Heart right ventricle (tissue), 16 donors: ENCODE data around the gene PTPRN2. TPM values are rescaled to one million over a fixed set of nuclear protein-coding genes. Genes with fewer than 3 reads are reported as not detected.
"Not testable (repeated sequence)": the region's sequence is repeated elsewhere in the genome, so short reads cannot be mapped to it uniquely, and the experiment has no call there.

Experiments
- ATAC-seq, 8 donors: fragments of 200-7000 bp; cut with Tn5 transposase; one replicate each; pipeline ENCODE4 v1.9.1; 2020; ENCODE audit warnings: mild to moderate bottlenecking in 8 of 8, moderate library complexity in 8 of 8, moderate number of reproducible peaks in 1 of 8
- DNase-seq, 2 donors: peaks; one replicate each; pipeline ENCODE4 v3.0.0-alpha.2; 2020
- H3K27ac ChIP-seq, 10 donors: fragments of 200-600 bp; sonication (generic) in 2 of 10; one replicate each; pipeline versions ENCODE4 v1.5.0 to v1.8.0; 2020 to 2022; ENCODE audit warnings: mild to moderate bottlenecking in 3 of 10
- H3K27me3 ChIP-seq, 7 donors: fragments of 200-600 bp; one replicate each; pipeline ENCODE4 v1.8.0; 2021 to 2022; ENCODE audit warnings: mild to moderate bottlenecking in 2 of 7
- H3K36me3 ChIP-seq, 9 donors: fragments of 200-600 bp; sonication (generic) in 1 of 9; one replicate each; pipeline versions ENCODE4 v1.5.0 to v1.8.0; 2020 to 2022; ENCODE audit warnings: mild to moderate bottlenecking in 2 of 9
- H3K4me1 ChIP-seq, 9 donors: fragments of 200-600 bp; sonication (generic) in 1 of 9; one replicate each; pipeline versions ENCODE4 v1.5.0 to v1.8.0; 2020 to 2022; ENCODE audit warnings: mild to moderate bottlenecking in 4 of 9
- H3K4me3 ChIP-seq, 10 donors: fragments of 200-600 bp; sonication (generic) in 2 of 10; one replicate each; pipeline versions ENCODE4 v1.5.0 to v1.8.0; 2020 to 2022; ENCODE audit warnings: mild to moderate bottlenecking in 7 of 10, moderate library complexity in 2 of 10
- H3K9me3 ChIP-seq, 11 donors: fragments of 200-600 bp in 10 of 11; sonication (generic) in 2 of 11; one replicate each; pipeline versions ENCODE4 v1.5.0 to v1.8.0; 2013 to 2022; ENCODE audit warnings: mild to moderate bottlenecking in 2 of 11, control low read depth in 1 of 11, moderate library complexity in 1 of 11
- WGBS, 2 donors: extraction: QIAGEN DNeasy Blood & Tissue Kit; methylation state at CpG; one replicate each; pipeline ENCODE4 v1.1.7; 2013; ENCODE audit warnings: inconsistent platforms in 1 of 2; 5-methylcytosine and 5-hydroxymethylcytosine counted together
- intact Hi-C, 10 donors: fragments of 100-400 bp; cut with DNase I; formaldehyde crosslinking; loops; one replicate each; pipeline versions ENCODE4 v1.11.1 to v1.14.2; 2022
- polyA plus RNA-seq, 2 donors: library from polyadenylated mRNA; stranded (reverse); fragments of 200-250 nt; gene quantifications; one replicate each; pipeline ENCODE4 v1.2.3, GENCODE V29; 2013
- total RNA-seq, 10 donors: library from RNA; stranded (reverse); fragmentation: NEBNext Ultra II Directional in 3 of 10; extraction: Animal tissue kit (Norgen Biotek cat#: 25700) in 3 of 10; gene quantifications; one replicate each; pipeline versions ENCODE4 v1.2.1 to v1.2.4, GENCODE V29; 2021 to 2023
- TF ChIP-seq, protein P1 (sequence below), 9 donors: fragments of 200-600 bp; sonication (generic) in 2 of 9; IDR thresholded peaks; one replicate each; pipeline versions ENCODE4 v1.5.0 to v1.8.0; 2021 to 2022; ENCODE audit warnings: antibody characterized with exemption in 9 of 9, mild to moderate bottlenecking in 5 of 9, moderate library complexity in 1 of 9
- donor health status: Arrhythmogenic right ventricular cardiomyopathy.
- donor health status: ischemic (EF 13 %, LVEDD 7.1; RV severe dilation, severe dysfunction).
- donor health status: healthy with polysubstance abuse.
- donor health status: DM: no; HTN: yes; CAD: no.
- donor health status: DM: no; HTN: no; CAD: no.
- donor health status: ischemic (EF 25% LVEDD 6.9; RV normal size, moderate dysfunction).
- donor health status: ischemic (EF 25% LVEDD 5.7; RV mildly dilated, moderate dysfunction).
- donor health status: healthy.
- donor health status: DM: yes; HTN: yes; CAD: no.
- donor health status: Ischemic cardiomyopathy.
- donor health status: ischemic (EF 35%, LVEDD 5.7; RV mildly dilated, moderate dysfunction).
- donor health status: nonischemic (EF 11% LVEDD 7.7; RV severe dilation, severe dysfunction).
- donor health status: DM: yes; HTN: yes; CAD: no.
- donor health status: PGD.
- donor health status: ischemic (EF 29% LVEDD 5.4; RV normal size, mild dysfunction).
- donor health status: nonischemic (EF 23%, LVEDD 6.1; RV moderate dilation, normal function).

Gene PTPRN2
- total and polyA plus RNA-seq, 12 donors, result 0.82 to 1.8 (median 1.3) TPM

DNA sequence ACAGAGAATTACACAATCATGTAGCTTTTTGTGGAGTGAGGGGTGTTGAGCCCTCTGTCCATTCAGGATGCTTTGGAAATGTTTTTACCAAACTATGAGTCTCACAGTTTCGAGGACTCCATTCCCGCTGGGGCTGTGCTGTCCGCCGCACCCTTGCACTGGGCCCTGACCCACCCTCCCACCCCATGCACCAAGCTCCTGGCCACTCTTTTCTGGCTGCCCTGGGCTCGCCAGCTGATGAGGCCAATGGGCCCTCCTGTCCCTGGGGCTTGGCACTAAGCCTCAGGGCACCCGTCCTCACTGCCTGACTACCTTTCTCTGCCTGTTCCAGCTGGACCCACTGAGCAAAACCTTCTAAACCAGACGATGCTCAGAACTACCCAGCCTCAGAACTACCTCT lies 332.1 kb downstream of the PTPRN2 start:
- H3K27ac ChIP-seq, result no peak overlapping the region
- intact Hi-C loops, result no loop called here
- H3K4me1 ChIP-seq, result no peaks in the 10 kb centered on the region
- H3K36me3 ChIP-seq, result no peaks in the 10 kb centered on the region
- H3K27me3 ChIP-seq, result peaks cover 0 to 6% (median 0%) of the 10 kb centered on the region in 7 donors
- ATAC-seq (no peak), DNase-seq (no peak)
- H3K4me3 ChIP-seq, result no peak overlapping the region
- TF ChIP-seq, protein P1, sequence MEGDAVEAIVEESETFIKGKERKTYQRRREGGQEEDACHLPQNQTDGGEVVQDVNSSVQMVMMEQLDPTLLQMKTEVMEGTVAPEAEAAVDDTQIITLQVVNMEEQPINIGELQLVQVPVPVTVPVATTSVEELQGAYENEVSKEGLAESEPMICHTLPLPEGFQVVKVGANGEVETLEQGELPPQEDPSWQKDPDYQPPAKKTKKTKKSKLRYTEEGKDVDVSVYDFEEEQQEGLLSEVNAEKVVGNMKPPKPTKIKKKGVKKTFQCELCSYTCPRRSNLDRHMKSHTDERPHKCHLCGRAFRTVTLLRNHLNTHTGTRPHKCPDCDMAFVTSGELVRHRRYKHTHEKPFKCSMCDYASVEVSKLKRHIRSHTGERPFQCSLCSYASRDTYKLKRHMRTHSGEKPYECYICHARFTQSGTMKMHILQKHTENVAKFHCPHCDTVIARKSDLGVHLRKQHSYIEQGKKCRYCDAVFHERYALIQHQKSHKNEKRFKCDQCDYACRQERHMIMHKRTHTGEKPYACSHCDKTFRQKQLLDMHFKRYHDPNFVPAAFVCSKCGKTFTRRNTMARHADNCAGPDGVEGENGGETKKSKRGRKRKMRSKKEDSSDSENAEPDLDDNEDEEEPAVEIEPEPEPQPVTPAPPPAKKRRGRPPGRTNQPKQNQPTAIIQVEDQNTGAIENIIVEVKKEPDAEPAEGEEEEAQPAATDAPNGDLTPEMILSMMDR (IDR thresholded peaks at IDR 0.05), result no peak
- WGBS, 2 donors, result 77 to 81% methylated on average over 7 of the region's 7 CpGs
- peaks cover 0 to 8% (median 0%) of the 10 kb centered on the region in 11 donors for H3K9me3 ChIP-seq

DNA sequence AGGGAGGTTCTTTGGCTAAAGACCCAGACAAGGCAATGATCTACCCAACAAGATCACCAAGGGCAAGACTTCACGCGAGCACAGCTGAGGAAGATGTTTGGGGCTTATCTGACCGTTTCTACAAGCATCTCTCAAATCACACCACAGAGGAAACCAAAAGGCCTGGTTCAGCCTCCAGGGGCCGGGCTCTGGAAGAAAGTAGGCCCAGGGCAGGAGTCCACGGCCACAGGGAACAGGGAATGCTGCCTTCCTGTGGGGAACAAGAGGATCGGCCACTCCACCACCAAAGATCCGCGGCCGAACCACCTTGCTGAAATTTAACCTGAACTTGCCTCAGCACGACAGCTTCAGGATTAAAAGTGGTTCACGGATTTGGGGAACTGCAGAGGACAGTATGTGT lies 332.5 kb downstream of the PTPRN2 start:
- intact Hi-C loops, result no loop called here
- Histone ChIP-seq H3K9me3 (peaks cover 0 to 8% (median 0%) of the 10 kb centered on the region in 11 donors), H3K27ac (no peak overlapping the region), H3K27me3 (peaks cover 0 to 6% (median 0%) of the 10 kb centered on the region in 7 donors), H3K36me3 (no peaks in the 10 kb centered on the region), H3K4me1 (no peaks in the 10 kb centered on the region), H3K4me3 (no peak overlapping the region)
- TF ChIP-seq, protein P1 (IDR thresholded peaks at IDR 0.05), result no peak
- no peak for ATAC-seq
- 85 to 87% methylated on average over 11 of the region's 11 CpGs for WGBS, 2 donors
- DNase-seq, result no peak

DNA sequence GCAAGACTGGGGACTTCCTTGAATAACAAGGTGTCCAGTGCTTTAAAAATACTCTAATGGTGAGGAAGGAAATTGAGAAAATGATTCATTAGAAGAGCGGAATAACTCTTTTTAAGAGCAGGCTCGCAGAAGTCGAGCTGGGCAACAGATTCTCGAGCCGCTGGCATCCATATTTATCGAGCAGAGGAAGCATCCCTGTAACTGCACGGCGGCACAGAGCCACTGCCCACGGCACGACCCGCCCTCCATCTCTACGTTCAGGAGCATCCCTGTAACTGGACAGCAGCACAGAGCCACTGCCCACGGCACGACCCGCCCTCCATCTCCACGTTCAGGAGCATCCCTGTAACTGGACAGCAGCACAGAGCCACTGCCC lies 334.0 kb downstream of the PTPRN2 start:
- H3K4me1 ChIP-seq, intact Hi-C loops, DNase-seq, H3K27ac ChIP-seq, H3K36me3 ChIP-seq, H3K4me3 ChIP-seq, H3K27me3 ChIP-seq, ATAC-seq: not testable (repeated sequence)
- 58 to 64% methylated on average over 12 to 15 of the region's 16 CpGs for WGBS, 2 donors
- peaks cover 0 to 10% (median 0%) of the 10 kb centered on the region in 11 donors for H3K9me3 ChIP-seq

DNA sequence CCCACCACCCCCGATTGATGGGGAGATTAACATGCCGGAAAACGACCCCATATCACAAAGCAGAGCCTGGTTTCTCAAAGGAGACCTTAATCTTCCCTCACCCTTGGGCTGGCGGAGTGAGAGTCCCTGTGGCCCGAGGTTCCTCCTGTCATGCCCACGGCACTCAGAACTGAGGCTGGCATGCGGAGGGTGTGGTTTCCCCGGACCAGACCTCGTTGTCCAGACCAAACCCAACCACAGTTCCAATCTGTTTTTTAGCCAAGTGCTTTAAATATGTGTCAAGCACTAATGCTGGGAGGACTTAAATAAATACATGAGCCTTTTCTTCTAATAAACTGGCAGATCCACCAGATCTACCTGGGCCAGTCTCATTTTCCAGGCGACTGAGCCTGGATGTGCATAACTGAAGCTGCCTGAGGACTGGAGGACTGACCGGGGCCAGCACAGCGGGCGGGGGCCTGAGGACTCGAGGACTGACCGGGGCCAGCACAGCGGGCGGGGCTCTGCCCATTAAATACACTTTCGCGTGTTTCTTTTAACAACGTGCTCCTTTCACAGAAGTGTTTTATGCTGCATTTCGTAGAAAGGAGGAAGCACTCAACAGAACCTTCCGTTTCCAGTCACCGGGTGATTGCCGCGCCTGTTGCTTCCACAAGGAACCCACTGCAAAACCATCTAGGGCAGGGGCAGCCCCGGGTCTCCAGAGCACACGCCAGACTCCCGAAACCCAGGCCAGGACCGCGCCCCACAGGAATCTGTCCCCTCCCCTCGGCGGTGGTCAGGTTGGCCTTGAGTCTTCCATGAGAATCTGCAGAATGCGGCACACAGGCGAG lies 334.6 kb downstream of the PTPRN2 start:
- DNase-seq (no peak), ATAC-seq (no peak)
- H3K4me3 ChIP-seq, result no peak overlapping the region
- no peak overlapping the region for H3K27ac ChIP-seq
- intact Hi-C loops, result no loop called here
- peaks cover 0 to 9% (median 0%) of the 10 kb centered on the region in 11 donors for H3K9me3 ChIP-seq
- H3K36me3 ChIP-seq, result no peaks in the 10 kb centered on the region
- H3K4me1 ChIP-seq, result no peaks in the 10 kb centered on the region
- peaks cover 0 to 2% (median 0%) of the 10 kb centered on the region in 7 donors for H3K27me3 ChIP-seq
- TF ChIP-seq, protein P1 (IDR thresholded peaks at IDR 0.05), result no peak
- 70 to 83% methylated on average over 34 of the region's 34 CpGs for WGBS, 2 donors
